GM13977 (cell line): Measurements from ENCODE around the gene PPP1R9A.

ENCODE experiments used
- DNase-seq: peaks from one replicate; pipeline ENCODE4 v3.0.0; 2012; ENCODE audit warnings: low spot score
- in situ Hi-C: fragments of 300-500 bp; cut with MboI; formaldehyde crosslinking; loops from one replicate; pipeline ENCODE4 v1.12.0; 2022; ENCODE audit warnings: low sequenced_read_pairs, low pct_unique_long_range_greater_than_20kb, mixed read lengths, inconsistent platforms; ENCODE audit not compliant: unreplicated experiment
- TF ChIP-seq, protein P1 (sequence below): IDR thresholded peaks from 2 replicates; pipeline ENCODE4 v1.5.1; 2012; ENCODE audit warnings: mild to moderate bottlenecking, control low read depth; ENCODE audit not compliant: insufficient read depth; ENCODE audit errors: extremely low read depth, missing control alignments

The PPP1R9A gene

GRCh38 chr7:95219721-95220120 lies 312.3 kb downstream of the PPP1R9A start:
- no peak for DNase-seq
- in situ Hi-C loops = no loop called here
- TF ChIP-seq, protein P1, sequence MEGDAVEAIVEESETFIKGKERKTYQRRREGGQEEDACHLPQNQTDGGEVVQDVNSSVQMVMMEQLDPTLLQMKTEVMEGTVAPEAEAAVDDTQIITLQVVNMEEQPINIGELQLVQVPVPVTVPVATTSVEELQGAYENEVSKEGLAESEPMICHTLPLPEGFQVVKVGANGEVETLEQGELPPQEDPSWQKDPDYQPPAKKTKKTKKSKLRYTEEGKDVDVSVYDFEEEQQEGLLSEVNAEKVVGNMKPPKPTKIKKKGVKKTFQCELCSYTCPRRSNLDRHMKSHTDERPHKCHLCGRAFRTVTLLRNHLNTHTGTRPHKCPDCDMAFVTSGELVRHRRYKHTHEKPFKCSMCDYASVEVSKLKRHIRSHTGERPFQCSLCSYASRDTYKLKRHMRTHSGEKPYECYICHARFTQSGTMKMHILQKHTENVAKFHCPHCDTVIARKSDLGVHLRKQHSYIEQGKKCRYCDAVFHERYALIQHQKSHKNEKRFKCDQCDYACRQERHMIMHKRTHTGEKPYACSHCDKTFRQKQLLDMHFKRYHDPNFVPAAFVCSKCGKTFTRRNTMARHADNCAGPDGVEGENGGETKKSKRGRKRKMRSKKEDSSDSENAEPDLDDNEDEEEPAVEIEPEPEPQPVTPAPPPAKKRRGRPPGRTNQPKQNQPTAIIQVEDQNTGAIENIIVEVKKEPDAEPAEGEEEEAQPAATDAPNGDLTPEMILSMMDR = no peak

GRCh38 chr7:95220328-95220727 lies 312.9 kb downstream of the PPP1R9A start:
- in situ Hi-C loops = no loop called here
- TF ChIP-seq, protein P1 = no peak

DNA sequence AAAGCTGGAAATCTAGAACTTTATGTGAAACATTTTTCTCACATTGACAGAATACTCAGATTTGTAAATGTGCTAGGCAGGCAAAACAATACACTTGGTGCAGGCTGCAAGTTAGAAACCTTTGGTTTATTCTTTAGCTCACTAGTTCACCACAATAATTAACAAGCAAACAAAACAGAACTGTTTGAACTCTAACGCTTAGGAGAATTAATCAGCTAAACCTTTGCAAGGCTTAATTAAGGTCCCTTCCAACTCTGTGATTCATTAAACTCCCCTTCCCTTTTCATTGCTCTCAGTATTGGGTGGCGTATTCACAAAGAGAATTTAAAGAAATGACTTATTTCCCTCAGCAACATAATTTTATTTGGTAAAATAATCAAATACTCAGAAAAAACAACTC lies 317.9 kb downstream of the PPP1R9A start:
- TF ChIP-seq, protein P1 = no peak
- in situ Hi-C loops = no loop called here
- no peak for DNase-seq

More at GRCh38 chr7:95220328-95220727, 312.9 kb downstream of the PPP1R9A start:
- DNase-seq = no peak

DNA sequence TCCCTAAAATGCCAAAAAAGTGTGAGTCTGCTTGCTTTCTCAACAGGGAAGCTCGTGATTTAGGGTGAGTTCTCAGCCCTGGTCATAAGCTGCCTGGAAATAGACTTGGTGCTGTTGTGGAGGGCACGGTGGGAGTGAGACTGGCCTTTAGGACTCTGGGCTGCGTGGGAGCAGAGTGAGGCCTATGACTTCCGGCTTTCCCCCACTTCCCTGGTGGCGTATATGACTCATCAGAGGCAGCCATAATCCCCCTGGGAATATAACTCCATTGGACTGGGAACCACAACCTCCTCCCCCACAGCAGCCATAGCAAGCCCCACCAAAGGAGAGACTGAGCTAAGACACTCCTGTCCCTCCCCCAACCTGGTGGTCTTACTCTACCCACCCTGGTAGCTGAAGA lies 321.9 kb downstream of the PPP1R9A start:
- in situ Hi-C loops = no loop called here
- no peak for DNase-seq
- TF ChIP-seq, protein P1 = no peak

- TF ChIP-seq, protein P1 = no peak
- no peak for DNase-seq
- in situ Hi-C loops = no loop called here
Measured at GRCh38 chr7:95238252-95238943, 331.0 kb downstream of the PPP1R9A start.

DNA sequence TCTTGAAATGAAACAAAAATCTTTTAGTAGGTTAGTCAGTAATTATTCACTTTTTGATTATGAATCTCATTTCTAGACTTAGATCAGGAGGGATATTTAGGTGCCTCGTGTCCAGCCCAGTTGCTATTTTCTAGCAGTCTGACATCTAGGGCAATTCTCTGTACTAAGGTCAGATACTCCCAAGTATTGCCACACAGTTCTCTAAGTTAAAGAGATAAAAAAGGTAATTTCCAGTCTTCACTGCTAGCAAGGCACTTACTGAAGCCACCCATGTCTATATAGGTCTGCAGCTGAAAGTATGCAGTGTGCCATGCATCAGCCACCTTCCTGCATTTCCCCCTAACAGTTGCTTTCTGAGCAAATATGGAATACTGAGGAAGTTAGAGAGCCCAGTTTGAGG lies 333.5 kb downstream of the PPP1R9A start:
- in situ Hi-C loops = no loop called here
- DNase-seq = no peak
- TF ChIP-seq, protein P1 = no peak
